ENCODE measurements around the gene CTDNEP1.

Gene CTDNEP1

DNA sequence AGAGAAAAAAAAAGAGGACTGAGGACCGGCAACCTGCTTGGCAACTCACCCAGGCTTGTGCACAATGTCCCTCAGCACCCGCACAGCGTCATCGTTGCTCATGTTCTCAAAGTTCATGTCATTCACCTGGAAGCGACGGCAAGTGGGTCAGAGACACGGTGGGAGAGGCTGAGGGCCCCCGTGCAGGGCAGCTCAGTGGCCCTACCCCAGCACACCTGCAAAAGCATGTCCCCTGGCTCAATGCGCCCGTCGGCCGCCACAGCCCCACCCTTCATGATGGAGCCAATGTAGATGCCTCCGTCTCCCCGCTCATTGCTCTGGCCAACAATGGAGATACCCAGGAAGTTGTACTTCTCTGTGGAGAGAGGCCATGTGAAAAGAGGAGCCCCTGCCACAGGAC is 22.6 kb downstream of the CTDNEP1 start:
- no peak for DNase-seq (ENCODE audit: low spot score)

DNA sequence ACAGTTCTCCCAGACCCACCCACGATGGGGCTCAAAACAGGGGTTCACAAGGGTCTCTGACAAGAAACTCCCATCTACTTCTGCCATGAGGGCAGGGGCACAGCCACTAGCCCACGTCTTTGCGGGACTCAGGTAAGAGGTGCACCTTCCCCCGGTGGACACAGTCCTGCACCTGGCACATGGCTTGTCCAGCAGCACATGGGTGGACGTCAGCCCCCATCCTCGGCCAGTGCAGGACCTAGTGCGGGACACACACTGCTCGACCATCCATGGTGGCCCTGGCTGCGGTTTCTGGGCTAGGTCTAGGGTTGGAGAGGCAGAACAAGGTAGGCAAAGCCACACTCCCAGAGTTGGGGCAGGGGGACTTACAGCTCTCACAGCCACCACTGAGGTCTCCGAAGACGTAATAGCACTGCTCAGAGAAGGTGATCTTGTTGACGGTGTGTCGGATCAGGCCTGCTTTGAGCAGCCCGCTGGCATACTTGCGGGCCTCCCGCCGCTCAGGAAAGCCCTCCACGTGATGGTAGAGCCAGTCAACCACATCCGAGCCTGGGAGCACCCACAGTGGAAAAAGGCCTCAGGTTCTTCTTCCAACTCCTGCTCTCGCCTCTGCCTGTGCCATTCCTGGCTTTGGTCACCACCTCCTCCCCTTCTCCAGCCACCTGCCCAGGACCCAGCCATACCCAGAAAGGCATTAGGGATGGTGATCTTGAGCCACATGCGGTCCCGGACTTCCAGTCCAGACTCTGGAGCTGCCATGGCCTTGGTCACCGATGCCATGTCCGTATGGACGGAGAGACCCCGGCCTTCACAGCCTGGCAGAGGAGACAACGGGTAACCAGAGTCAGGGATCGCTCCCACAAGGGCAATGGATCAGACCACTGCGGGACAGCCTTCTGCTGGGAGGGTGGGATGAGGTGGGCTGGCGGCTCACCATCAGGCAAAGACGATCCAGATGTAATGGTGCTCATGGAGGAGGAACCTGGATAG is 24.5 kb downstream of the CTDNEP1 start:
- no peak for DNase-seq (ENCODE audit: low spot score)

DNA sequence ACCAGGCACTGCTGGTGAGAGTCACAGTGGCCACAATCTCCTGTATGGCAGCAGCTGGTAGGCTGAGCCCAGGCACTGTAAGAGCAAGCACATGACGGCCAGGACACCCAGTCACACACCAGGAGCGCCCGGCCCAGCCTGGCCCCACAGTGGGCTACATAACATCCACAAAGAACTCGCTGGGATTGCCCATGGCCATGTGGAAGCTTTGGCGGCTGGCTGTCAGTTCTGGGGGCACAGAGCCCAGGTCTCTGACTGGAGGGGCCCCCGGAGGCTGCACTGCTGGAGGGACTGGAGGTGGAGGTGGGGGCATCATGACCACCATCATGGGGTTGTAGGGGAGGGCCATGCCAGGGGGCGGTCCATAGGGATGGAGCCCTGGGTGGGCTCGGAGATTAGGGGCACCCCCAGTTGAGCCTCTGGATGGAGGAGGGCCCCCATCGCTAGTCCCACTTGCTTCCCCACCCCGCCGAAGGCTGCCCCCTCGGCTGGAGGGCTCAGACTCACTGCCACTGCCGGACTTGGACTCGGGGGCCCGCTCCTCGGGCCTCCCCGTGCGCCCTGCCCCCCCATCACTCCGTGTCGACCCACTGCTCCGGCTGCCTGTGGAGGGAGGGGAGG is 25.7 kb downstream of the CTDNEP1 start:
- DNase-seq (ENCODE audit: low spot score), result no peak

DNA sequence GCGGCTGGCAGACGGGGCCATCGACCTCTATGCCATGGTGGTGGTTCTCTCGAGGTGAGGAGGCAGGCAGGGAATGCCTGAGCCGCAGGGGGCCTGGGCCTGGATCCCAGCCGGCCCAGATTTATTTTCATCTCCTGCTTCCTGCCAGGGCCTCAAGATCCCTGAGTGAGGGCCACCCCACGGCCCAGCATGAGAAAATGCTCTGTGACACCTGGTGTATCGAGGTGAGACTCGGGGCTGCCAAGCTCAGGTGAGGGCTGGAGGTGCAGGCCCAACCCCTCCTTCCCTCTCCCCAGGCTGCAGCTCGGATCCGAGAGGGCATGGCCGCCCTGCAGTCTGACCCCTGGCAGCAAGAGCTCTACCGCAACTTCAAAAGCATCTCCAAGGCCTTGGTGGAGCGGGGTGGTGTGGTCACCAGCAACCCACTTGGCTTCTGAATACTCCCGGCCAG is 26.8 kb downstream of the CTDNEP1 start:
- DNase-seq (ENCODE audit: low spot score), result no peak

DNA sequence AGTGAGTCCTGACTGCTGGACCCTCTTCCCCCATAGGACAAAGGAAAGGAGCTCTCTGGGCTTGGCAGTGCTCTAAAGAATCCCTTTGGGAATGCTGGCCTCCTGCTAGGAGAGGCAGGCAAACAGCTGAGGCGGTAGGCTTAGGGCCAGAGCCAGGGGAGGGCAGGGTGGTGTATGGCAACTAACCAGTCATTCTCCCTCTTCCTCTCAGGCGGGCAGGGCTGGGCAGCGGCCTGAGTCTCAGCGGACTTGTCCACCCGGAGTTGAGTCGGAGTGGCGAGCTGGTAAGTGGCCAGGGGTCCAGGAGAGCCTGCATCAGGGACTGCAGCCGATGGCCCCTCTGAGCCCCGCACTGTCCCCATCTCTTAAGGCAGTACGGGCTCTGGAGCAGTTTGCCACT is 27.4 kb downstream of the CTDNEP1 start:
- peak; percentile 55 for DNase-seq (ENCODE audit: low spot score)

DNA sequence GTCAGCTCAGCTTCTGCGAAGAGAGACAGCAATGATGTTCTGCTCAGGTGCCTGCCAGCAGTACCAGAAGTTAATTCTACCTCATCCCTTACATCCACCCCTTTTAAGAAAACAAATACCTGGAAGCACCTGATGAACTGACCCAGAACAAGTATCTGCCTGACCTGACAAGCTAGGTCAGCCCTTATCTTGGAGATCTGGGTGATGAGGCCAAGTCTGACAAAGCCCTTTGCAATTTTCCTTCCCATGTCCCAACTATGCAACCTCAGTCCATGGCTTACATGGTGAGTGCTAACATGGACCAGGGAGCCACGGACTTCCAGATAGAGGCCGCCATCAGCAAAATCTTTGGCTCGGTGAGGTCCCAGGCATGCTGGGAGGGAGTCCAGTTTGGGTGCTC is 28.2 kb downstream of the CTDNEP1 start:
- no peak for DNase-seq (ENCODE audit: low spot score)

DNA sequence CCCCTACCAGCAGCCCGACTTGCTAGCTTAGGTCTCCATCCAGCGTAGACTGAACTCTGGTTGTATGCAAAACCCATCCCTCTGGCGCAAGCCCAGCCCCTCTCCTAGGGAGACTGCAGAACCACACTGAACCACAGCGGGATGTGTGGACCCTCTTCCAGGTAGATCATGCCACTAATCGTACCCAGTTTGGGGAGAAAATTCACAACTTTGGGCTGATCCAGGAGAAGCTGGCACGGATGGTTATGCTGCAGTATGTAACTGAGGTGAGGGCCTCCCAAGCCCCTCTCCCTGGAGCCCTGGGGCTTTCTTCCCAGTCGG is 28.6 kb downstream of the CTDNEP1 start:
- no peak for DNase-seq (ENCODE audit: low spot score)

DNA sequence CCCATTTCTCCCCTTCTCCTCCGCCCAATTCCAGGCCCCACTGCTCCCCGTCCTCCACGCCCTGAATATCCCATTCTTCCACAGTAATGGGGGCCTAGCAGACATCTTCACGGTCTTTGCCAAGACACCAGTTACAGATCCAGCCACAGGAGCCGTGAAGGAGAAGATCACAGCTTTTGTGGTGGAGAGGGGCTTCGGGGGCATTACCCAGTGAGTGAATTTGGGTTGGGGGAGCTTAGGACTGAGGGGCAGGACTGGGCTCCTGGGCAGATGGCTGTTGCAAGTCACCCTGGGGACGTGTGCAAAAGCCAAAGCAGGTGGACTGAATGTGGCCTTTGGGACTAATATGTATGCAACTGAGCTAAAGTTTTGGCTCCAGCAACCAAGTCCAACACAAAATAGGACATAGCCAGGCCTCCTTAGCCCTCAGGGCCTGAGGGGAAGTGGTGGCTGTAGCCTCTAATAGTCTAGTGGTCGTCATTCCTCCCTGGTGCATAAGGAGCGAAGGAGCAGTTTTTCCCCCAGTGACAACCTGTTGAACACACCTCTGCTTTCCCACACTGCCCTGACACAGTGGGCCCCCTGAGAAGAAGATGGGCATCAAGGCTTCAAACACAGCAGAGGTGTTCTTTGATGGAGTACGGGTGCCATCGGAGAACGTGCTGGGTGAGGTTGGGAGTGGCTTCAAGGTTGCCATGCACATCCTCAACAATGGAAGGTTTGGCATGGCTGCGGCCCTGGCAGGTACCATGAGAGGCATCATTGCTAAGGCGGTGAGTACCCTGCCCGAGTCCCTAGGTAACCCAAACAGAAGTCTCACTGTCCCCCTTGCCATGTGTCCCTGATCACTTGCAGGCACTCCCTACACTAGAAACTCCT is 29.2 kb downstream of the CTDNEP1 start:
- no peak for DNase-seq (ENCODE audit: low spot score)

DNA sequence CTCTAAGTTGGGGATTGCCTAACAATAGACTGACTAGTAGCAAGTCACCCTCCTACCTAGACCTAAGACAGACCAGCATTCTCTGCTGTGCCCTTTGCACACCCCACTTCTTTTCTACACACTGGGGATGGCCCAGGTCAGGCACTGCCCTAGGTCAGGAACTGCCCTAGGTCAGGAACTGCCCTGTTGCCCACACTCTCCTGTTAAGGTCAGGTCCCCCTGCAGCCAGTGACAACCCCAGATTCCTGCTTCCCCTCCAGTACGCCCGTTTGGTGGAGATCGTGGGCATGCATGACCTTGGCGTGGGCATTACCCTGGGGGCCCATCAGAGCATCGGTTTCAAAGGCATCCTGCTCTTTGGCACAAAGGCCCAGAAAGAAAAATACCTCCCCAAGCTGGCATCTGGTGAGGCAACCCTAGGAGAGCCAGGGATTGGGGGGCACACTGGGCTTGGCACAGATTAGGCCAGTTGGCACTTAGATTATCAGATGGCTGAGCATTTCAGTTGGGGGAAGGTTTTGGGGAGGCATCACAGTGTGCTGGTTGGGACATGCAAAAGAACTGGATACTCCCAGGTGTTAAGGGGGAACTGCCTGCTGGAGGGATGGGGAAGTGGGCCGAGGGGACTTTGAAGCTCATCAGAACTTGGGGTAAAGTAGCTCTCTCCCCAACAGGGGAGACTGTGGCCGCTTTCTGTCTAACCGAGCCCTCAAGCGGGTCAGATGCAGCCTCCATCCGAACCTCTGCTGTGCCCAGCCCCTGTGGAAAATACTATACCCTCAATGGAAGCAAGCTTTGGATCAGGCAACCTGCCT is 30.0 kb downstream of the CTDNEP1 start:
- DNase-seq (ENCODE audit: low spot score), result no peak

DNA sequence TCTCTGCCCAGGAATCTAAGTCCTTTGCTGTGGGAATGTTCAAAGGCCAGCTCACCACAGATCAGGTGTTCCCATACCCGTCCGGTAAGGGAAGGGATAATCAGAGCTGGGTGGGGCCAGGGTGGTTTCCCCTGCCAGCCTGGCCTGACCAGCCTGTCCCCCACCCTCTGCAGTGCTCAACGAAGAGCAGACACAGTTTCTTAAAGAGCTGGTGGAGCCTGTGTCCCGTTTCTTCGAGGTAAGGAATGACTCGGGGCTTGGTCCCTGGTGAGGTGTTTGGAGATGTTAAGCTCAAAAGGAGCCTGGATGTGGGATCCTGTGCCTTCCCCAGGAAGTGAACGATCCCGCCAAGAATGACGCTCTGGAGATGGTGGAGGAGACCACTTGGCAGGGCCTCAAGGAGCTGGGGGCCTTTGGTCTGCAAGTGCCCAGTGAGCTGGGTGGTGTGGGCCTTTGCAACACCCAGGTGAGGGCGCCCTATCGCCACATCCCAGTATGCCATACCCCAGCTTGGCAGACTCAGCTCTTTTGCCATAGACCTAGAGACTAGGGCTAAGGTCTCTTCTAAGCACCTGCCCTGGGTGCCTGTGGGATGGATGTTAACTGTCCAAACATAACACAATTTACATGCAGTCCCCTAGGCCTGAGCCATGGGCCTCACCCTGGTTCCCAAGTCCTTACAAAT is 30.8 kb downstream of the CTDNEP1 start:
- no peak for DNase-seq (ENCODE audit: low spot score)

DNA sequence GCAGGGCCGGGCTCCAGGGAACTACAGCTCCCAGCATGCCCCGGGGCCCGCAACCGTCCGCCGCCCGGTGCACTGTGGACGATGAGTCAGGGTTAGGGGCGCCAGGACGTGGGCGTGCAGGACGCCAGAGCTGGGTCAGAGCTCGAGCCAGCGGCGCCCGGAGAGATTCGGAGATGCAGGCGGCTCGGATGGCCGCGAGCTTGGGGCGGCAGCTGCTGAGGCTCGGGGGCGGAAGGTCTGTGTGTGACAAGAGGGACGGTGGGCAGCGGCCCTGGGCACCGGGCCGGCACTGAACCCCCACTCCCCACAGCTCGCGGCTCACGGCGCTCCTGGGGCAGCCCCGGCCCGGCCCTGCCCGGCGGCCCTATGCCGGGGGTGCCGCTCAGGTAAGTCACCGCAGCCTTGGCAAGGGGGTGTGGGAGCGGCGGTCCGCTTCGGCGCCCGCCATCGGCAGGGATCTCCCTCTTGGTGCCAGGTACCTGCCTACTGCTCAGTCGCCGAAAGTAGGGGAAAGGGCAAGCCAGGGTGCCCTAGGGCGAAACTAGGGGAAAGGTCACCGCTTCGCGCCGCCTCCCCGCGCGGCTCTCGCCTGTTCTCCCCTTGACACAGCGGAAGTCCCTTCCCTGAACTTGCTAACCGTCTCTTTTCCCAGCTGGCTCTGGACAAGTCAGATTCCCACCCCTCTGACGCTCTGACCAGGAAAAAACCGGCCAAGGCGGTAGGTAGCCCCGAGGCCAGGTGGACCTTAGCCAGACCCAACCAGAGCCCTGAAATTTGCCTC is 31.5 kb downstream of the CTDNEP1 start, which contains the start of the genes ACADVL and DLG4:
Gene ACADVL, plus strand, starts transcription at position 127 of the 781 bp plus-strand sequence. Its CDS starts 47 bp downstream, at position 174.
Gene DLG4, minus strand, starts transcription at position 25 of the 781 bp plus-strand sequence.
- peak; percentile 93 for DNase-seq (ENCODE audit: low spot score)

DNA sequence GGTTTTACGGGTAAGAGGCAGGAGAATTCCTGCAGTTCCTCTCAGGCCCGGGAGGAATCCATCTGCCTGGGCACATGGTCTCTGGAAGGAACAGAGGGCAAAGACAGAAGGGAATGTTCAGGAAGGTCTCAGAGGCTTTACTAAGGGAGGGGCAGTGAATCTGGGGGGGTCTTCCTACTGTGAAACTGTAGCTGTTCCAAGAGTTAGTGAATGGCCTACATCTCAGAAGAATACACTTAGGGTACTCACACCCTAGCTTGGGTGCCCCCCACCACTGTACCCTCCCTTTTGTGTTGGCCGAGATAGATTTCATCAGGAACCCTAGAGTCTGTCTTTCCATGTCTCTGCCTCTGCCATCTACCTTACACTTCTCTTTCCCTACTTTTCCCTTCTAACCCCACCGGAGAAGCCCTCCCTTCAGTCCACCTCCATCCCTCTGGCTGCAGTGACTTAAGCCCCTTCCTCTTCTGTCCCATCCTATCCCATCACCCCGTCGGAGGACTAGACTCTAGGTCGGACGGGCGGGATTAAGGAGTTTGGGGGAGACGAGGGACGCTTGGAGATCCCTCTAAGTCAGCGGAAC is 32.2 kb downstream of the CTDNEP1 start:
- DNase-seq (ENCODE audit: low spot score), result no peak

DNA sequence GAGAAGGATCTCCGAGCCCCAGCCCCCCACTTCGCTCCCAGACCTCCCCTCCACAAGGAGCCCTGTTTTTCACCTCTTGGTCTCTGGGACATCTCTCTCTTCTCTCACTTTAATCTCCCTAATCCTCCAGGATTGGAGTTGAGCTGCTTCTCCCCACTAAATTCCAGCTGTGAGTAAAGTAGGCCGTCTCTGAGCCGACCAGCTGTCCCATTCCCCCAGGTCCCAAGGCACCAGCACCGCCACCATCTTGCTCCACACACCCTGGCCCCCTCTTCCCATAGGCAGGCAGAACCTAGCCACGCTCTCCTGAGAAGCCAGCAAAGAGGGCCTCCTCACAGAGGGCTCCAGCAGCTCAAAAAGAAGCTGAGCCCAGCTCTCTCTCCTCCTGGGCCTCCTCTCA is 32.8 kb downstream of the CTDNEP1 start:
- no peak for DNase-seq (ENCODE audit: low spot score)

DNA sequence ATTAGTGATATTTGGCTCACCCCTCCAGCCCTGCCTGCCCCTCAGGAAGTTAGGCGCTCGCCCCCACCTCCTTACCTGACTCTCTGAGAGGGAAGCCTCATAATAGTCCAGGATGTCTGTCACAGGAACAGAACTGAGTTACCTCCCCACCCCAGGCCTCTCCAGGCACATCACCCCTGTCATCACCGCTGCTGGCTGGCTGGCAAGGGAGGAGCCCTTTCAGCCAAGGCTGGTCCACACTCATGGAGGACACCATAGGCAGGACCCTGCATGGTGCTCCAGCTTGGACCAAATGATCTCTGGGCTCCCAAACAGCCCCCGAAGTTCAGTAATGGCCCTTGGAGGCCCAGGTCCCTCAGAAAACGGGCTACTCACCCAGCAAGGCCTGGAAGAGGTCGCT is 33.4 kb downstream of the CTDNEP1 start:
- DNase-seq (ENCODE audit: low spot score), result no peak

DNA sequence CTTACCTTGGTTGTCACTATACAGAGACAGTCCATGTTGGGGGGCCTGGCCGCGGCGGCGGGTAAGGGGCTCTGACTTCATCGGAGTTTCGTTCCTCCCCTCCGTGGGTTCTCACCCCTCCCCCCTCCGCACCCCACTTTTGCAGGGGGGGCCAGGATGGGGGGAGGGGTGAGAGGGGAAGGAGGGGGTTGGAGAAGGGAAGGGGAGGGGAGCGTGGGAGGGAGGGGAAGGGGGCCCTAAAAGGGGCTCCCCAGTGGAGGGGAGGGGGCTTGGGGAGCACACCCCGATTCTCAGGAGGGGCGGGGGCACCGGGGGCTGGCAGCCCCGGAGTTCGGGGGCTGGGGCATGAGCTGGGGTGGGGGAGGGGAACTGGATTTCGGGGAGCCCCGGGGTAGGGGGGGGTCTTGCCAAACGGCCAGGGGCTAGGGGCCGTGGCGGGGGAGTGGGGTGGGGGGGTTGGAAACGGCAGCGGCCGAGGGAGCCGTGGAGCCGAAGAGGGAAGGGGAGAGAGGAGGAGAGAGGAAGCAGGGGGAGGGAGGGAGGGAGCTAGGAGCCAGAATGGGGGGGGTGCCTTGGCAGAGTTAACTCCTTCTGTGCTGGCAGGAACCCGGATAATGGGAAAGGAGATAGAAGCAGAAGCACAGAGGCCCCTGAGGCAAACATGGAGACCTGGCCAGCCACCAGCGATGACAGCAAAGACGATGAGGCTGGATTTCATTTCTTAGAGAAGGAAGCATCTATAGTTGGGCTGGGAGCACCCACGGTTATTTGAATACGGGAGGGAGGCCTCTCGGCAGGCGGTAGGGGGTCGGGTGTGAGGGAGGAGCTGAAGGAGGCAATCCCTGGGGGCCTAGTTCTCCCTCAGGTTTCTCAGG is 34.2 kb downstream of the CTDNEP1 start:
- peak; percentile 87 for DNase-seq (ENCODE audit: low spot score)

DNA sequence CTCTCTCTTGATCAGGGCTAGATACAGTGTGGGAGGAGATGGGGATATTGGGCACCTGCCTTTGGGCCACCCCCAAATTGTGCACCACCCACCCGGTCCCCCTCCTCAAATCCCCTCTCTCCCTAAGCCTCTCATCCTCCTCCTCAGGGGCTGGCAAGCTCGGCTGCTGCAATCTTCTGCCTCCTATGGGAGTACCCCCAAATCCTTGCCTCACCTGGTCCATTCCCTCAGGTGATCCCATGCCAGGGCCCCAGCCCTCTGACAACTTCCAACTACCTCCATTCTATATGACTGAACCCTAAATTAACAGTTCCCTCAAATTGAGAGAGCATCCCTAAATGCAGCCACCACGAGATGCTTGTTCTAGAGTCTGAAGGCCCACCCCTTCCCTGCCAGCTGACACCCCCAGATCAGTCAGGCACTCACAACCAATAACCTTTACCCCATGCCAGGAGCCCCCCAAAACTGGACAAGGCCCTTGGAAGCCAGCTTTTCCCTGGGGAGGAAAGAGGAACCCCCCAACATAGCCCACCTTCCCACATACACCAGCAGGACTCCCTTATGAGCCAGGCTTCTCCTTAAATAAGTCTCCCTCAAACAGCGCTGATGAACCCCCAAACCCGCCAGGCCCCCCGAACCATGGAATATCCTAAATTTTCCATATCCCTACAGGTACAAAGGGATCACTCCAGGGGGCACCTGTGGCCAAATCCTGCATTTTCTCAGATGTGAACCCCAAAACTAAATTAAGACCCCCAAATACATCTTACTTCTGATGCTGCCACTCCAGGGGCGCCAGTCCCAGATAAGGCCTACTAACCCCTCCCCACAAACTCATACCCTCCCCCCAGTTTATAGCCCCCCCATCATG is 35.1 kb downstream of the CTDNEP1 start:
- no peak for DNase-seq (ENCODE audit: low spot score)

DNA sequence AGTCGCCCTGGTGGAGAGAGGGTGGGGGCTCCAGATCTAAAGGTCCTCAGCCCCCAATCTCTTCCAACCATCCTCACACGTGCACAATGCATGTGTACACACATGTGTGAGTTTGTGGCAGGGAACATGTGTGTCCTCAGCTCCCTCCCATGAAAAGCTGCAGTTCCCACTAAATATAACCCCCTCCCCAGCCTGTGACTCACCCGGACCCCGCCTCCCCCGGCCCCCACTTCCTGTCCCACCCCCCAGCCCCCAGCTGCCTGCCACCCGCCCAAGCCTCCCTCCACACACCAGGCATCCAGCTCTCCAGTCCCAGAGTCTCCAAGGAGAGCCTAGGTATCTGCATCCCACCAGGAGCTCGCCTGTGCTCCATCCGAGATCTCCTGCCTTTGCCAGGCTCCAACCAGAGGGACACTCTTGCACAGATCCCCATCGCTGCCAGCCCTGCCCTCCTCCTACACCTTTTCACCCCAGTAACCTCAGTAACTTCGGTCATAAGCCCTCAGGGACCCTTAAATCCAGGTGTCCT is 35.8 kb downstream of the CTDNEP1 start:
- no peak for DNase-seq (ENCODE audit: low spot score)

All from left forelimb (tissue), 1 donor.